Stimulated activated CD4-positive, alpha-beta T cell treated with anti-CD3 and anti-CD28 coated beads, Interleukin-2, amount 100 ng/mL, for 24 hours (primary cell): ENCODE data around the gene KRT33B.

ENCODE experiments used
- DNase-seq, 2 donors: peaks; one replicate each; pipeline ENCODE4 v3.0.0-alpha.2; 2020

KRT33B gene

DNA sequence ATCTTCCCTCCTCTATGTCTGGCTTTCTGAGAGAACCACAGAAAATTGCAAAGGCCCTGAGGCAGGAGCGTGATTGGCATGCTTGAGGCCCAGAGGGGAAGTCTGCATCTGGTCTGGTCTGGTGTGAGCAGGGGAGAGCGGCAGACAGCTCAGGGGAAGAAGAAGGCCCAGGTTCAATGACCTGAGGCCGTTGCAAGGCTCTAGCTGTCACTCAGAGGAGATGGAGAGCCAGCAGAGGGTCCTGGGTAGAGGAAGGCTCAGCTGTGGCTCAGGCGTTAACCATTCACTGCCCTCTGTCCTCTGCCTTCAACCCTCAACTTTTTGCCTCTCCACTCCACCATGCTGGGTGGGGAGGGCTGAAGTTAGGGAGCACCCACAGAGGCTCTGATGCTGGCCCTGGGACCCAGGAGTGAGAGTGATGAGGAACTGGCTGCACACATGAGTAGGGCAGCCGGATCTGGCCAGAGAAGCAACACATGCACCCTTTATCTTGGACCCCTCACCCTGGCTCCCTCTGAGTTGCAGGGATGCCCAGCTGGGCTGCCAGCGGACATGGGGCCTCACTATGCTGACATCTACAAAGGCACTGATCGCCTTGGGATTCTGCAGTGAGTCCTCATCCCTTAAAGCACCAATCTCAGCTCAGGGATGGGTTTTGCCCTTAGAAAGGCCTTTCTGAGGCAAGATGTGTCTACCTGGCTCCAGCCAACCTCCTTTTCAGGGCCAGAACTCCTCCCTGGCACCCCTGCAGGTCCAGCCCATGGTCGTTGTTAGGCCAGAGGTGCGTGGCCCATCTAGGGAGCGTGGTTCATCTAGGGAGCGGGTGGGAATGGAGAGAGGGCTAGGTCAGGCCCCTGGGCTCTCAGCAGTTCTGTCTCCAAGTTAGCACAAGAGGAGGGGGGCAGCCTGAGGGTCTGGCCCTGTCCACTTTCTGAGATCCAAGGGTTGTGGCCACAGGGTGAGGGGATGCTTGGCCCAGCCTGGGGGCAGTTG, 46.4 kb downstream of the KRT33B start:
- DNase-seq, result no peak

DNA sequence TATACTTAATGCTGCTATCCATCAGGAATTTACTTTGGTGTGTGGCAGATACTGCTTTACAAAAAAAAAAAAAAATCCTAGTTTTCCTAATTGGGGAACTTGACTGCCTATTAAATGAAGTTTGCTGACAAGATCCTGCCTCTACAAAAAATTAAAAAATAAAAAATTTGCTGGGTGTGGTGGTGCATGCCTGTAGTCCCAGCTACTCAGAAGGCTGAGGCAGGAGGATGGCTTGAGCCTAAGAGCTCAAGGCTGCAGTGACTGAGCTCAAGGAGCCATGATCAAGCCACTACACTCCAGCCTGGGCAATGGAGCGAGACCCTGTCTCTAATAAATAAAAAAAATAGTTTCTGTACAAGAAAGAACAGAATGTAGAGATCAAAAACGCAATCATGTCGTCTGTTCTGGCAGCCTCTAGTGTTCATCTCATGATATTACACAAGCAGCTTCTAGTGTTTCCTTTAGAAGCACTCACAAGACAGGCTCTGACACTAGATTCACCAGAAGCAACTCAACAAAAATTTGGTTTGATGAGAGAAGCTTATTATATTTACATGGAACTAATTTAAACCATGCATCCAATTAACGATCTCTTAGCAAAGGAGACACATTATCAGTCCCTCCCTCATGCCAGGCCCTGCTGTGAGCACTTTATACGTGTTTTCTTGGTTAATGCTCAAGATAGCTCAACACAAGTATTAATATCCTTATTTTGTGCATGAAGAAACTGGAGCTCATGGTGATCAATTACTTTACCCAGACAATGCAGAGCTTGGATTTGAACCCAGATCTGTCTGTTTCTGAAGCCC, 47.3 kb downstream of the KRT33B start:
- no peak for DNase-seq

DNA sequence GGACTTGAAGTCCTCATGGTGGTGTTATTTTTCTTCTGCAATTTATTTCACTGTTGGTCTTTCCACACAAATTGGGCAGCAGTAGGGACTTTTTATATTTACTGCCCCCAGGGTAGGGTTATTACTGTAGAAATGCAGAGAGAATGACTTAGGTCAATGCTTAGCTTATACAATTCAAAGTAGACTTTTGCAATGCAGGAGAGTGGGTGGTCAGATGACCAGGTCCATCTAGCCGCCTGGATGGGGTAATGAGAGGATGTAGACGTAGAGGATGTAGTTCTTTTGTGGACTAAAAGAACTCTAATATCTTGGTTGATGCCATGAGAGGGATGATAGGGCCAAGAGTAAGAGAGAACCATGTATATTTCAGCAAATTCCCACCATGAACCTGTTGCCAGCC, 51.4 kb downstream of the KRT33B start:
- no peak for DNase-seq

- DNase-seq, result no peak
Observed at GRCh38 chr17:41315814-41316445, 53.7 kb downstream of the KRT33B start.

GRCh38 chr17:41315204-41315794, 54.3 kb downstream of the KRT33B start, which contains the start of gene KRTAP17-1:
KRTAP17-1 (minus strand) TSS chr17:41315710; CDS start chr17:41315650, 60 bp downstream.
- DNase-seq, result no peak
